Activated naive CD8-positive, alpha-beta T cell treated with anti-CD3 and anti-CD28 coated beads, Interleukin-2, amount 50 U/mL, for 16 hours (primary cell): Measurements from ENCODE around the gene PDE7B.
"Not testable (repeated sequence)": the region's sequence is repeated elsewhere in the genome, so short reads cannot be mapped to it uniquely, and the experiment has no call there.

Experiments
- DNase-seq: peaks from one replicate; pipeline ENCODE4 v3.0.0-alpha.2; 2020; ENCODE audit warnings: low read depth, low spot score

The PDE7B gene

GRCh38 chr6:135842618-135843392 lies 8.7 kb upstream of the PDE7B start:
- DNase-seq, result no peak

- no peak for DNase-seq
These were observed 619 bp upstream of the PDE7B start for GRCh38 chr6:135850882-135851281.

- DNase-seq, result no peak
These were observed 1.2 kb downstream of the PDE7B start for GRCh38 chr6:135852746-135853145.

GRCh38 chr6:135853227-135853626 lies 1.7 kb downstream of the PDE7B start:
- DNase-seq, result no peak

- DNase-seq, result no peak
These were observed 2.5 kb downstream of the PDE7B start for GRCh38 chr6:135853986-135854385.

GRCh38 chr6:135854799-135855198 lies 3.3 kb downstream of the PDE7B start:
- no peak for DNase-seq

- no peak for DNase-seq
These were observed 7.4 kb downstream of the PDE7B start for GRCh38 chr6:135858931-135859330.

- no peak for DNase-seq
These were observed 8.9 kb downstream of the PDE7B start for GRCh38 chr6:135860361-135860760.

- DNase-seq, result no peak
These were observed 9.7 kb downstream of the PDE7B start for GRCh38 chr6:135861189-135861588.

GRCh38 chr6:135864929-135865328 lies 13.4 kb downstream of the PDE7B start:
- not testable (repeated sequence) for DNase-seq

GRCh38 chr6:135866445-135867123 lies 15.1 kb downstream of the PDE7B start:
- DNase-seq, result no peak

- DNase-seq, result no peak
These were observed 15.8 kb downstream of the PDE7B start for GRCh38 chr6:135867332-135867731.

GRCh38 chr6:135869857-135870256 lies 18.4 kb downstream of the PDE7B start:
- no peak for DNase-seq

- DNase-seq, result no peak
These were observed 19.2 kb downstream of the PDE7B start for GRCh38 chr6:135870722-135871121.

GRCh38 chr6:135871296-135871695 lies 19.8 kb downstream of the PDE7B start:
- no peak for DNase-seq

GRCh38 chr6:135871878-135872277 lies 20.4 kb downstream of the PDE7B start:
- DNase-seq, result no peak

GRCh38 chr6:135875446-135875845 lies 23.9 kb downstream of the PDE7B start:
- DNase-seq, result no peak

GRCh38 chr6:135876058-135876457 lies 24.6 kb downstream of the PDE7B start:
- no peak for DNase-seq

- no peak for DNase-seq
These were observed 26.2 kb downstream of the PDE7B start for GRCh38 chr6:135877666-135878065.

GRCh38 chr6:135880066-135880972 lies 28.8 kb downstream of the PDE7B start:
- DNase-seq, result no peak

GRCh38 chr6:135883045-135883444 lies 31.5 kb downstream of the PDE7B start:
- no peak for DNase-seq

- DNase-seq, result no peak
These were observed 32.0 kb downstream of the PDE7B start for GRCh38 chr6:135883536-135883935.
